LoVo (cell line): Measurements from ENCODE around the gene PAX4.
A peak's percentile ranks its signal among the peaks of the same experiment; 100 is the strongest.
"Not testable (repeated sequence)": the region's sequence is repeated elsewhere in the genome, so short reads cannot be mapped to it uniquely, and the experiment has no call there.

ENCODE experiments used
- DNase-seq: peaks from one replicate; pipeline ENCODE4 v3.0.0-alpha.2; 2016; ENCODE audit warnings: low spot score

PAX4 gene

GRCh38 chr7:127585044-127585953 lies 32.6 kb downstream of the PAX4 start, which contains the start of gene GCC1:
Gene GCC1, minus strand, starts transcription at chr7:127585596. Its CDS starts 414 bp downstream, at chr7:127585182.
- peak; percentile 93 for DNase-seq

DNA sequence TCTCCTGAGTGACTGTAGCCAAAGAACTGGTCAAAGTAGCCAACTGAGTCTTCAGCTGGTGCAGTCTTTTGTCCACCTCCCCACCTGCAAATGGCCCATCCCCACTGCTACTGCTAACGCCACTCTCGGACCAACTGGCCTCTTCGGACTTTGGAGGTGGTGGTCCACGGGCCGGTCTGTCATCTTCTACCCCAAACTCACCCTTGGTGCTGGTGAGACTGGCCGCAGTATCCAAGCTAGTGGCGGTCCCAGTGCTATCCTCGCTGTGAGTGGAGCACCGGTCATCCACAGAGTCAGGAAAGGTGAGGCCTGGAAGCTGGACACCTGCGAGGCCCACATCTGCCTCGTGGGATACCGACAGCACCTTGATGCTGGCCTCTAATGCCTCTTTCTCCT lies 33.3 kb downstream of the PAX4 start:
- no peak for DNase-seq

DNA sequence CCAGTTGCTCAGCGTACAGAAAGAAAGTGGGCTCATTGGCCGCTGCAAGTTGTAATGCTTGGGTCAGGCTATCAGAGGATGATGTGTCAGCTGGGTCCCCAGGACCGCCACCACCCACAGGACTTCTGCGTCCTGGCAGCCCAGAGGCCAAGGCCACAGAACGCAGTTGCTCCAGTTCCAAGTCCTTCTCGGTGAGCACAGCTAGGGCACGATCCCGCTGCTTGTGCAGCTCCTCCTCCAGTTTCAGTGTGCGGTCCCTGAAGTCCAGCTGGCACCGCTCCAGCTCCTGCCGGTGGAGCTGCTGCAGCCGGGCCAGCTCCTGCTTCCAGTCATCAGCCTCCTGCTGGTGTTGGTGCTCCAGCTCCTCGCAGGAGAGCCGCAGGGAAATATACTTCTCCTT lies 35.6 kb downstream of the PAX4 start:
- DNase-seq, result no peak

- no peak for DNase-seq
Observed at GRCh38 chr7:127581716-127582115, 36.2 kb downstream of the PAX4 start.

- no peak for DNase-seq
Observed at GRCh38 chr7:127580612-127581011, 37.3 kb downstream of the PAX4 start.

GRCh38 chr7:127578711-127579275 lies 39.1 kb downstream of the PAX4 start:
- DNase-seq, result no peak

DNA sequence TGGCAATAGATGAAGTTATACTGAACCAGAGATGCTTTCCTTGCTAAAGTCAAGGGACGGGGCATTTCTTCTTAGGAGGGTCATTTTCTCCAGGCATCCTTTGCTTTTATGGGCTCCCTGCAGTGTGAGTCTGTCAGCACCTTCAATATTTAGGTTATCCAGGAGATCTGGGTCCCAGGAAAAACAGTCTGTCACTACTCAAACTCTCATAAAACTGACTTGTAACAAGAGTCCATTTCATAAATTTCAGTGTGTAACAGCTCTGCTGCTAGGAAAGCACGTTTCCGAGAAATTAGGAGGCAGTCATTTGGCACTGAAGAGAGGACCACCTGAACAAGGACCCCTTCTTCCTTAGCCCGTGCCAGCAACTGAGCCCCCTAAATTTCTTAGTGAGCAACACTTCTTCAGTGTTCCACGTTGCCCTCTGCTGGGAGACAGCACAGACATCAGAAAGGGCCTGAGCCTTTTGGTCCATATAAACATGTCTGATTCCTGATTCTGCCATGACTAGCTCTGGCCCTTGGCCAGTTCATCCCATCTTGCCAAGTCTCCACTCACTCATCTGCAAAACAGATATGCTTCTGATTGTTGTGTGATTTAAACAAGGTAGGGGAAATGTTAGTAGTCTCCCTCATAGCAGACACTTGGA lies 39.8 kb downstream of the PAX4 start:
- no peak for DNase-seq

DNA sequence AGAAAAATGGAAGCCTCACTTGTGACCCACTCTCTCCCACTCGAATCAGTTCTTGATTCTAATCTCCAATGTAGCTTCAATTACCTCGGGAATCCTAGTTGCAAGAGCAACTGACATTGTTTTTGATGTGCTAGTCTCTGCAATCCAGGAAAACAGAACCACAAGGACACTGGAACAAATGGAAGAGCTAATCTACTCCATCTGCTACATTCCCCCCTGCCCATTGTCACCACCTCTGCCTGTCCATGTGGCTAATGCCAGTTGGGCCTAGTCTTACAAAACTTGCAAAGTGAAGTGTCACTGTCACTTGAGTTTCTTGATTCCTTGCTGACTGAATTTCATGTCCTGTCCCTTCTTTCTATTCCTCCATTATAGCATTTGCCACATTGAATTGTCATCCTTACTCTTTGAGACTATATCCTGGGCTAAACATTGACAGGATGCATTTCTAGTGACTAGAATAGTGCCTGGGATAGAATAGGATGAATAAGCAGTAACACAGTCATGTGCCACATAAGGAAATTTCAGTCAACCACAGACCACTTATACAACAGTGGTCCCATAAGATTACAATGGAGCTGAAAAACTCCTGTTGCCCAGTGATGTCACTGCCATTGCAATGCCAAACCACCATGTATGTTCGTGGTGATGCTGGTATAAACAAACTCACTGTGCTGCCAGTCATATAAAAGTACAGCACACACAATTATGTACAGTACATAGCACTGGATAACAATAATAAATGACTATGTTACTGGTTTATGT lies 46.0 kb downstream of the PAX4 start:
- DNase-seq, result no peak

DNA sequence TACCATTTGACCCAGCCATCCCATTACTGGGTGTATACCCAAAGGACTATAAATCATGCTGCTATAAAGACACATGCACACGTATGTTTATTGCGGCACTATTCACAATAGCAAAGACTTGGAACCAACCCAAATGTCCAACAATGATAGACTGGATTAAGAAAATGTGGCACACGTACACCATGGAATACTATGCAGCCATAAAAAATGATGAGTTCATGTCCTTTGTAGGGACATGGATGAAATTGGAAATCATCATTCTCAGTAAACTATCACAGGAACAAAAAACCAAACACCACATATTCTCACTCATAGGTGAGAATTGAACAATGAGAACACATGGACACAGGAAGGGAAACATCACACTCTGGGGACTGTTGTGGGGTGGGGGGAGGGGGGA lies 49.9 kb downstream of the PAX4 start:
- not testable (repeated sequence) for DNase-seq

- no peak for DNase-seq
Observed at GRCh38 chr7:127566242-127566641, 51.7 kb downstream of the PAX4 start.
